H1 (cell line): Measurements from ENCODE around the gene GPER1.

Source experiments
- CREB1 ChIP-seq: IDR thresholded peaks from 2 replicates; pipeline ENCODE4 v1.6.1; 2012; ENCODE audit warnings: inconsistent platforms
- CTCF ChIP-seq, 3 experiments: IDR thresholded peaks; 1 replicate in 2 of 3; 2 replicates in 1 of 3; pipeline versions ENCODE4 v1.5.1 to v1.6.1; 2011; ENCODE audit warnings: low read length in 3 of 3, mild to moderate bottlenecking in 3 of 3, inconsistent platforms in 2 of 3, low read depth in 1 of 3, moderate library complexity in 1 of 3; ENCODE audit not compliant: insufficient read depth in 1 of 3; ENCODE audit errors: control extremely low read depth in 1 of 3
- EZH2 ChIP-seq: fragments of 200-600 bp; sonication (generic); IDR thresholded peaks from 2 replicates; pipeline ENCODE4 v1.7.1; 2012; ENCODE audit warnings: low read depth, mild to moderate bottlenecking, moderate library complexity, low read length, inconsistent platforms; ENCODE audit not compliant: severe bottlenecking
- MAX ChIP-seq: IDR thresholded peaks from 2 replicates; pipeline ENCODE4 v1.6.1; 2012; ENCODE audit warnings: inconsistent platforms
- SUZ12 ChIP-seq: fragments of 200-600 bp; sonication (generic); IDR thresholded peaks from 2 replicates; pipeline ENCODE4 v1.6.1; 2012; ENCODE audit warnings: mild to moderate bottlenecking, inconsistent platforms, low read length, moderate library complexity, mixed read lengths
- TEAD4 ChIP-seq: IDR thresholded peaks from 2 replicates; pipeline ENCODE4 v1.6.1; 2012; ENCODE audit warnings: low read depth, low read length, inconsistent platforms, mixed read lengths

GRCh38 chr7:1083729-1084657, 3.9 kb upstream of the GPER1 start:
- TF ChIP-seq SUZ12 (no peak), CREB1 (no peak), EZH2 (no peak), TEAD4 (no peak), CTCF (IDR thresholded peaks at IDR 0.05; ENCODE audit: control extremely low read depth in 1 of 3, insufficient read depth in 1 of 3, low read depth in 1 of 3, low read length in 3 of 3) (no peak), MAX (no peak)
